Measurements from ENCODE around the gene ABCB8. TPM values are rescaled to one million over a fixed set of nuclear protein-coding genes. Genes with fewer than 3 reads are reported as not detected.

Gene ABCB8
- total and polyA plus RNA-seq, 2 of the 4 experiments (the other 2 are of a cell fraction): 16.3 to 26.8 TPM

GRCh38 chr7:151073990-151074389, 45.7 kb downstream of the ABCB8 start:
- TF ChIP-seq USF2 (IDR thresholded peaks at IDR 0.05; ENCODE audit: low read depth, low read length) (no peak), ELK1 (IDR thresholded peaks at IDR 0.05; ENCODE audit: borderline replicate concordance, low read depth, low read length) (no peak), SMC3 (IDR thresholded peaks at IDR 0.05; ENCODE audit: low read depth, low read length) (no peak), POLR2A (IDR thresholded peaks at IDR 0.05; ENCODE audit: low read depth, low read length) (no peak), MAFK (IDR thresholded peaks at IDR 0.05; ENCODE audit: low read depth, low read length) (no peak), CHD1 (IDR thresholded peaks at IDR 0.05; ENCODE audit: low read depth, low read length) (no peak), CTCF (conservative IDR thresholded peaks at IDR 0.05; ENCODE audit: low read depth, low read length) (no peak), RFX5 (IDR thresholded peaks at IDR 0.05; ENCODE audit: low read depth, low read length) (no peak)
- Histone ChIP-seq H3K27ac (ENCODE audit: insufficient read depth, low read length) (no peak overlapping the region), H2AFZ (replicated peaks; ENCODE audit: low read length, poor library complexity) (no peak overlapping the region), H4K8ac (ENCODE audit: low read depth in 2 of 2, low read length in 2 of 2) (no peak overlapping the region), H3K36me3 (ENCODE audit: control insufficient read depth, insufficient read depth, low read length) (peaks cover 82% of the 10 kb centered on the region), H3K4me2 (ENCODE audit: low read depth, low read length) (no peak overlapping the region), H3K18ac (ENCODE audit: low read depth, low read length) (no peak overlapping the region), H3K9me3 (ENCODE audit: control insufficient read depth, insufficient read depth, low read length) (no peaks in the 10 kb centered on the region), H3K4me1 (ENCODE audit: control insufficient read depth, insufficient read depth, low read length) (peaks cover 2% of the 10 kb centered on the region; the same call in 1 of the 2 replicates), H2AK5ac (ENCODE audit: low read depth, low read length) (no peak overlapping the region), H3K23ac (ENCODE audit: low read depth, low read length) (no peak overlapping the region), H2BK20ac (ENCODE audit: low read depth, low read length) (no peak overlapping the region), H2BK15ac (ENCODE audit: low read depth, low read length) (no peak overlapping the region), H2AK9ac (replicated peaks; ENCODE audit: low read depth, low read length, poor library complexity) (no peak overlapping the region), H3K4ac (ENCODE audit: low read depth, low read length) (no peak overlapping the region), H3K9ac (ENCODE audit: low read depth, low read length) (no peak overlapping the region), H4K5ac (ENCODE audit: low read depth, low read length) (no peak overlapping the region), H4K91ac (ENCODE audit: insufficient read depth, low read depth, low read length) (no peak overlapping the region), H4K20me1 (ENCODE audit: insufficient read depth, low read length) (peaks cover 18% of the 10 kb centered on the region), H3K56ac (ENCODE audit: extremely low read depth, insufficient read depth, low read length) (no peak overlapping the region), H3K9me1 (ENCODE audit: insufficient read depth, low read length) (no peaks in the 10 kb centered on the region), H3K27me3 (ENCODE audit: control insufficient read depth, insufficient read depth, low read length) (no peaks in the 10 kb centered on the region), H3K14ac (replicated peaks; ENCODE audit: low read depth, low read length) (no peak overlapping the region), H2BK120ac (ENCODE audit: low read depth, low read length) (no peak overlapping the region), H3K79me1 (ENCODE audit: low read depth in 1 of 2, low read length in 2 of 2) (peaks cover 11 to 45% of the 10 kb centered on the region in 2 experiments; a peak in 3 of 4 replicates), H2BK5ac (ENCODE audit: low read depth, low read length, poor library complexity, severe bottlenecking) (no peak overlapping the region), H3K4me3 (ENCODE audit: insufficient read depth, low read depth, low read length) (no peak overlapping the region)
- intact Hi-C loops (cut with micrococcal nuclease) (no loop called here), in situ Hi-C loops (cut with MboI; ENCODE audit: low sequenced_read_pairs) (no loop called here), dilution Hi-C loops (cut with HindIII; ENCODE audit: low sequenced_read_pairs, unreplicated experiment) (no loop called here)
- POLR2A ChIA-PET (ENCODE audit: unreplicated experiment): no interaction called here
- DNase-seq (no peak), ATAC-seq (ENCODE audit: low read depth) (no peak)
- CTCF ChIA-PET: no interaction called here
- 100% methylated on average over 4 of the region's 17 CpGs; no CpG with 5 or more reads in 1 of the 2 experiments for WGBS, 2 experiments (ENCODE audit: extremely low coverage in 2 of 2, insufficient read length in 1 of 2)
- no TSS peak for BruUV-seq (replicated peaks)
